Measurements from ENCODE around the gene ZBTB42. TPM values are rescaled to one million over a fixed set of nuclear protein-coding genes. Genes with fewer than 3 reads are reported as not detected.

The ZBTB42 gene
- total and polyA plus RNA-seq, 2 of the 13 experiments (the other 11 are each of a cell fraction or from before 2014, with no cell fraction given): 2.8 to 4.2 TPM

GRCh38 chr14:104752735-104753527 is 48.0 kb upstream of the ZBTB42 start, which contains the start of gene SIVA1 (continued):
- TF ChIP-seq ZSCAN12 (CRISPR knock-in tag; IDR thresholded peaks at IDR 0.05) (no peak; the same call in 1 of the 2 replicates), RAD51 (IDR thresholded peaks at IDR 0.05; ENCODE audit: borderline replicate concordance) (no peak), NRL (CRISPR knock-in tag; IDR thresholded peaks at IDR 0.05; ENCODE audit: borderline replicate concordance) (no peak; the same call in 1 of the 2 replicates), ZNF232 (CRISPR knock-in tag; IDR thresholded peaks at IDR 0.05; ENCODE audit: borderline replicate concordance) (no peak; the same call in 1 of the 2 replicates), GABPA (IDR thresholded peaks at IDR 0.05; ENCODE audit: low read depth, low read length) (no peak), GABPA (CRISPR knock-in tag; IDR thresholded peaks at IDR 0.05; ENCODE audit: low read depth) (peak; percentile 30; the same call in 1 of the 2 replicates), ZNF138 (CRISPR knock-in tag; IDR thresholded peaks at IDR 0.05; ENCODE audit: low read depth) (no peak), ZBTB7B (CRISPR knock-in tag; IDR thresholded peaks at IDR 0.05) (peak; percentile 62), ZNF253 (CRISPR knock-in tag; IDR thresholded peaks at IDR 0.05; ENCODE audit: borderline replicate concordance) (peak; percentile 28; the same call in 1 of the 2 replicates), SATB2 (CRISPR knock-in tag; IDR thresholded peaks at IDR 0.05) (no peak; the same call in 1 of the 2 replicates), KDM5A (IDR thresholded peaks at IDR 0.05; ENCODE audit: borderline replicate concordance, low read length) (peak; percentile 73; the same call in 1 of the 2 replicates), ZNF777 (CRISPR knock-in tag; IDR thresholded peaks at IDR 0.05) (peak; percentile 37; the same call in 1 of the 2 replicates), MED1 (CRISPR knock-in tag; IDR thresholded peaks at IDR 0.05) (peak; percentile 65), ZNF549 (CRISPR knock-in tag; IDR thresholded peaks at IDR 0.05) (no peak), ISL2 (CRISPR knock-in tag; IDR thresholded peaks at IDR 0.05) (no peak), TBP (CRISPR knock-in tag; IDR thresholded peaks at IDR 0.05) (no peak), ZNF564 (CRISPR knock-in tag; IDR thresholded peaks at IDR 0.05) (peak; percentile 87), U2AF1 (optimal IDR thresholded peaks at IDR 0.05; ENCODE audit: low read depth, low read length) (peak; percentile 42), ZZZ3 (CRISPR knock-in tag; IDR thresholded peaks at IDR 0.05; ENCODE audit: borderline replicate concordance) (peak; percentile 69), ZNF343 (CRISPR knock-in tag; IDR thresholded peaks at IDR 0.05) (peak; percentile 93), SOX6 (IDR thresholded peaks at IDR 0.05) (no peak), SOX6 (CRISPR knock-in tag; IDR thresholded peaks at IDR 0.05) (peak; percentile 13), ZNF841 (CRISPR knock-in tag; IDR thresholded peaks at IDR 0.05; ENCODE audit: borderline replicate concordance) (0 out of 2 replicates have a peak, but pooled peaks have one; percentile 75), PHF21A (CRISPR knock-in tag; IDR thresholded peaks at IDR 0.05) (peak; percentile 85), XBP1 (CRISPR knock-in tag; IDR thresholded peaks at IDR 0.05) (no peak), ZNF574 (CRISPR knock-in tag; IDR thresholded peaks at IDR 0.05) (peak; percentile 72; the same call in 1 of the 2 replicates), TCF7 (IDR thresholded peaks at IDR 0.05; ENCODE audit: low read depth) (no peak), ZNF451 (CRISPR knock-in tag; IDR thresholded peaks at IDR 0.05) (peak; percentile 85)
- TF ChIP-seq, protein P1, sequence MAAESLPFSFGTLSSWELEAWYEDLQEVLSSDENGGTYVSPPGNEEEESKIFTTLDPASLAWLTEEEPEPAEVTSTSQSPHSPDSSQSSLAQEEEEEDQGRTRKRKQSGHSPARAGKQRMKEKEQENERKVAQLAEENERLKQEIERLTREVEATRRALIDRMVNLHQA (CRISPR knock-in tag; IDR thresholded peaks at IDR 0.05): no peak
- TF ChIP-seq, protein P2, sequence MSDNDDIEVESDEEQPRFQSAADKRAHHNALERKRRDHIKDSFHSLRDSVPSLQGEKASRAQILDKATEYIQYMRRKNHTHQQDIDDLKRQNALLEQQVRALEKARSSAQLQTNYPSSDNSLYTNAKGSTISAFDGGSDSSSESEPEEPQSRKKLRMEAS (IDR thresholded peaks at IDR 0.05): peak; percentile 83

Measured in HepG2 (cell line).